HG03442 (cell line): ENCODE results near the gene CLTA.
A peak's percentile ranks its signal among the peaks of the same experiment; 100 is the strongest.
"Not testable (repeated sequence)": the region's sequence is repeated elsewhere in the genome, so short reads cannot be mapped to it uniquely, and the experiment has no call there.

Source experiments
- ATAC-seq: cut with Tn5 transposase; IDR thresholded peaks from one replicate; pipeline ENCODE4 v1.9.1; 2021; ENCODE audit warnings: mild to moderate bottlenecking, moderate library complexity; ENCODE audit not compliant: unreplicated experiment

CLTA gene

DNA sequence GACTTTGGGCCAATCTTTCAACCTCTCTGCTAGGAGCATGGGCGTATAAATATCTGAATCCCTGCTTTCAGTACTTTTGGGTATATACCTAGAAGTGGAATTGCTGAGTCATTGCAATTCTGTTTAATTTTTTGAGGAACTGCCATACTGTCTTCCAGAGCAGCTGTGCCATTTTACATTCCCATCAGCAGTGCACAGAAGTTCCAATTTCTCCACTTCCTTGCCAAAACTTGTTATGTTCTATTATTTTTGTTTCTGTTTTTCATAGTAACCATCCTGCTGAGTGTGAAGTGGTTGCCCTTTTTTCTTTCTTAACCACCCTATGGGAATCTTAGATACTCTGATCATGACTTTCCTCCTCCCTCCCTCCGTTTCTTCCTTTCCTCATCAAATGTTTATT, 32.6 kb upstream of the CLTA start:
- ATAC-seq: no peak

DNA sequence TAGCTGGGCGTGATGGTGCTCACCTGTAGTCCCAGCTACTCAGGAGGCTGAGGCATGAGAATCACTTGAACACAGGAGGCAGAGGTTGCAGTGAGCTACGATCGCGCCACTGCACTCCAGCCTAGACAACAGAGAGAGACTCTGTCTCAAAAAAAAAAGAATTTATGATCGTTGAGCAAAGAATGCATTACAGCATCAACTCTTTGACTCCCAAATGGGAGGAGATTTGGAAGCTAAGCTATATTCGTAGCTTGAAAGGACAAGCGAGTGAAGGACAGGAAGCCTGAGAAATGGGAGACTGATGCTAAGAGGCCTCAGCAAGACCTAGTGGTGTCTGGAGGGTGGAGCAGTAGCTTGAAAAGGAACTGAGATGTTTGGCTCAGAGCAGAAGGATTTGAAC, 31.8 kb upstream of the CLTA start:
- ATAC-seq: no peak

DNA sequence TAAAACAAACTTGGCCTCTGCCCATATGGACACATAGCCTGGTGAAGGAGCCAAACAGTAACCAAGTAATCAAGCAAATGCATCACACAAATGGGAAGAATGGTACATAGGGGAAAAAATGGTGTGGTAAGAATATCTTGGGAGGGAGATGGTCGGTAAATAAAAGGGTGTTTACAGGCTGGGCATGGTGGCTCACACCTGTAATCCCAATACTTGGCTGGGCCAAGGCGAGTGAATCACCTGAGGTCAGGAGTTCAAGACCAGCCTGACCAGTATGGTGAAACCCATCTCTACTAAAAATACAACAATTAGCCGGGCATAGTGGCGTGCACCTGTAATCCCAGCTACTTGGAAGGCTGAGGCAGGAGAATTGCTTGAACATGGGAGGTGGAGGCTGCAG, 31.2 kb upstream of the CLTA start:
- ATAC-seq: not testable (repeated sequence)

GRCh38 chr9:36160126-36160525, 30.6 kb upstream of the CLTA start:
- not testable (repeated sequence) for ATAC-seq

GRCh38 chr9:36161187-36161586, 29.5 kb upstream of the CLTA start:
- no peak for ATAC-seq

DNA sequence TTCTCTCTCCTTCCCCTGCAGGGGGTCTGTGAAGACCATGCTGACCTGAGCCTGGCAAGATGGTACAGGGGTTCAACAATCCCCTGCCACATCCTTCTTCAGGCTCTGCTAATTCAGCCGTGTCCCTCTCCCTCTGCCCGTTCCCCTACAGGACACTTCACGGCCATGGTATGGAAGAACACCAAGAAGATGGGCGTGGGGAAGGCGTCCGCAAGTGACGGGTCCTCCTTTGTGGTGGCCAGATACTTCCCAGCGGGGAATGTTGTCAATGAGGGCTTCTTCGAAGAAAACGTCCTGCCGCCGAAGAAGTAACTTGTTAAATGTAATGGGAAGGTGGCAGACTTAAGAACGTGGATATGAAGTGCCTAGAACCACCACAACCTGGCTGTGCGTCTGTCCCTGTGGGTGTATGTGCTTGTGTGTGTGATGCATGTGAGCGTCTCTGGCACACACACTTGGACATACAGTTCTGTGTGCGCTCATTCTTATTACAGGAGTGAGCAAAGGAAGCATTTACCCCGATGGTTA, 28.4 kb upstream of the CLTA start:
- ATAC-seq: no peak

DNA sequence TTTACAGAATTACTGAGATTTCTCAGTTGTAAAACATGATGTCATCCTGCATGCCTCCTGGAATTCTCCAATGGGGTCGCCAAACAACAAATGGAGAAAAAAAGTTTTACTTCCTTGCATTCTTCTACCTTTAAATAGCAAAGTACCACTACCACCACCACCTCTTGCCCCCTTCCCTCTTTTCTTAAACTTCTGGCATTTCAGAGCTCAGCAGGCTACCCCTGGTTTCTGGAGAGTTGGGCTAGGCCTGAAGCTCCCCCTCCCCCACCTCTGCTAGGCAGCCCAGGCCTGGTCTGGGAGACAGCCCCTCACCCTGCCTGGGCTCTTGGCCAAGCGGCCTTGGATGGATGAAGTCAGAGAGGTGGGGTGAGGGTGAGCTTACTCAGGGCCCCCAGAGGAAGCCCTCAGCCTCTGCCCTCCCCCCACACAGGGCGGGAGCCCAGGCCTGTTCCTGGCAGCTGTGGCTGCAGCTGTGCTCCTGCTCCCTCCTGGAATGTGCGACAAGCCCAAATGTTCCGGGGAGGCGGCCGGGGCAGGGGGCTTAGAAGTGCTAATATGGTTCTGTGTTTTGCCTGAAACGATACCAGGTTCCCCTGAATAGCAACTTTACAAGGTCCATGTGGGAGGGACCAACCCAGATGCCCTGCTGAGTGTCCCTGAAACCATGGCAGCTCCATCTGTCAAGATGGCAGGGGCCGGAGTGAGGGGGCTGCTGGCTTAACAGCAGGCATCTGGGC, 27.5 kb upstream of the CLTA start:
- no peak for ATAC-seq

- no peak for ATAC-seq
Observed at GRCh38 chr9:36163786-36164170, 26.9 kb upstream of the CLTA start.

DNA sequence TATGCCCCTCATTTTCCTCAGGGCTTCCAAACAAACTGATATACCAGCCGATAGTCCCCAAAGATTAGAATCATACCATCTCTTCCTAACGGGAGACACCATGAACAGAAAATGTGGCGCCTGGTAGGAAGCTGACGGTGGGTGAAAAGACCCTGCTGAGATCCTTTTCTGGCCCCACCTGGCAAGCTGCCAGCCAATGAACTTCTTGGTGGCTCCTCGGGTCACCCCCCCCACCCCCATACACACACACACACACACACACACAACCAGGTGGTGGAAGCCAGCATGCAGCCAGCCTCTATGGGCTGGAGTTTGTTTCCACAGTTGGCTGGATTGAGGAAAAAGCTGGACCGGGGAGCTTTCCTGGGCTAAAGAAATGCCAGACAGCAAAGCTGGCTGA, 26.3 kb upstream of the CLTA start:
- ATAC-seq: no peak

DNA sequence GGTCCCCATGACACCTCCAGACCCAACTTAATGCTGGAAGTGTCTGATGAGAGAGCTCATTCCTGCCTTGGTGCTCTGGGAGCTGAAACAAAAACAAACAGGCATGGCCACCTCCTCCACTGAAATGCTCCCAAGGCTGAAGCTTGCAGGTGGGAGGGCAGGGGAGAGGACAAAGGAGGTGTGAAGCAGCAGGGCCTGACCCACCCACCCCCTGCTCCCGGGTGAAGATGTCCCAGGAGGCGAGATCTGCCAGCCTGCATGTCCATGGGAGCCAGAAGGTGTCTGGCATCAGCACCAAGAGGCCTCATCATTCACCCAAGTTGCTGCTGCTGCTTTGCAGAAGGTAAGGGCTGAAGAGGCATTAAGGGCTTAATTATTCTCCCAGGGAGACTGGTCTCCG, 25.7 kb upstream of the CLTA start:
- ATAC-seq: no peak

- no peak for ATAC-seq
Observed at GRCh38 chr9:36165826-36166167, 24.9 kb upstream of the CLTA start.

DNA sequence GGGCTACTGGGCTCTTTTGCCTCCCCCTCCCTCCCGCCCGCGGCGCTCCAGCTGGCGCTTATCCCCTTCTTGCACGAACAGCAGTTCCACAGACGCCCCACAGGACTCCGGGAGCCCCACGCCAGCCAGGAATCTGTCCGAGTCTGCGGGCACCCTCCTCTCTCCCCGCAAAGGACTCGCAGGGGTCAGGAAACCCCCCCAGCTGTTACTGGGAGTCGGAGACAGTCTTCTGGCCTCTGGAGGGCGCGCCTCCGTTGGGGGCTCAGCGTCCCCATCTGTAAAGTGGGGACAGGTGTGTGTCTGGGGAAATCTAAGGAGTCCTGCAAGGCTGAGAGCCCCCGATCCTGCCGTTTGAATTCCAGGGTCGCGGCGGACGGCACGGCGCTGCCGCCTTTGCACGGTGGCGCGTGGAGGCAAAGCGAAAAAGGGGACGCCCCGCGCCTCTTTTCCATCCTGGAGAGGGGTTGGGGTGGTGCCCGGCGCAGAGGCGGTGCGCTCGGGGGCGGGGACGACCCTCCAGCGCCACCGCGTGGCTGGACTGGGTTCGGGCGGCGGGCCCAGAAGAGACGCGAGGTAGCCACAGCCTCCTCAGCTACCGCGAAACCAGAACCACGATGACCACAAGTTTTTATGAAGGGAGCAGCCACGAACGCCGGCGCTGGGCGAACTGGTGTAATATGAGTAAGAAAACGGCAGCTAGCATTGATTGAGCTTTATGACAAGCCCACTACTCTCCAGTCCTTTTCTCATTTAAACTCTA, 24.4 kb upstream of the CLTA start:
- ATAC-seq: peak; percentile 69

DNA sequence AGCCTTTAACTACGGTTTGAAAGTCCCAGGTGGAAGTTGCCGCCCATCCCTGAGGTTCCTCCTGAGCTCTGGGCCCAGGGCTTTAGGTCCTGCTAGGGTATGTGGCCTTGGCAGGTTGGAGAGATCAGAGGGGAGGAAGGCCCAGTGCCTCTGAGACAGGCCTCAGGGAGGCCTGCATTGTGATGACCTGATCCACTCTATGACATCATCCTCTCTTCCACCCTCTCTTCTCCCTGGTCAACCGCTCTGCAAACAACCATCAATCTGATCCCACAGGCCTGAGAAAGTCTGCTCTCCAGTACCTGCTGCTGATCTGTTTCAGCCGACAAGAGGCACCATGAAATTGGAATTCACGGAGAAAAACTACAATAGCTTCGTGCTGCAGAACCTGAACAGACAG, 21.6 kb upstream of the CLTA start, which contains the start of gene CCIN:
TSS of gene CCIN (plus strand) at position 223 of the 400 bp plus-strand sequence. CDS start at position 338, 115 bp downstream.
- ATAC-seq: no peak

- ATAC-seq: no peak
Observed at GRCh38 chr9:36169708-36170107, 21.0 kb upstream of the CLTA start.

- ATAC-seq: no peak
Observed at GRCh38 chr9:36170531-36170930, 20.2 kb upstream of the CLTA start.

DNA sequence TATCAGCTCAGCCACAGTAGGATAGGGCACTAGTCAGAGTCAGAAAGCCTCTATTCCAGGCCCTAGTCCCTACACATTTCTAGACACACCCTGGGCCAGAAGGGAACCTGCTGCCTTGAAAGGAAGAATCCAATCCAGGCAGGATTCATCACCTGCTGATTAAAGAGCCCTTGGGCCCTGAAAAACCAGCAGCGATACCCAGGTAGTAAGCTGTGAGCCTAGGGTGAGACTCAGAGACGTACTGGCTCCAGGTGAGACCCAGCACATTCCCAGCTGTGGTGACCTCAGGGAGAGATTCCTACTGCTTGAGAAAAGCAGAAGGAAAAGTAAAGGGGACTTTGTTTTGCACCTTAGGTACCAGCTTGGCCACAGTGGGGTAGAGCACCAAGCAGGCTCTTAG, 16.9 kb upstream of the CLTA start:
- no peak for ATAC-seq

- no peak for ATAC-seq
Observed at GRCh38 chr9:36174271-36174670, 16.4 kb upstream of the CLTA start.

DNA sequence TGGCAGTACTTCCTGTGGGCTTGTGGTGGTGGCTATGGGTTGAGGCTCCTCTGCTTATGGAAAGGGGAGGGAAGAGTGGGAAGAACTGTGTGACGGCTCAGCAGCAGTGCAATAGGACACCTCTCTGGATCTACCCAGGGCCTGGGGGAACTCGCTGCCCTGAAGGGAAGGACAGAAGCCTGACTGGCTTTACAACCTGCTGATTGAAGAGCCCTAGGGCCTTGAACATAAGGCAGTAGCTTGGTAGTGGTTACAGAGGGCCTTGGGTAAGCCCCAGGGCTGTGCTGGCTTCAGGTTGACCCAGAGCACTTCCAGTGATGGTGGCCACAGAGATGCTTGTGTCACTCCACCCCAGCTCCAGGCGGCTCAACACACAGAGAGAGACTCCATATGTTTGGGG, 16.0 kb upstream of the CLTA start:
- ATAC-seq: no peak

DNA sequence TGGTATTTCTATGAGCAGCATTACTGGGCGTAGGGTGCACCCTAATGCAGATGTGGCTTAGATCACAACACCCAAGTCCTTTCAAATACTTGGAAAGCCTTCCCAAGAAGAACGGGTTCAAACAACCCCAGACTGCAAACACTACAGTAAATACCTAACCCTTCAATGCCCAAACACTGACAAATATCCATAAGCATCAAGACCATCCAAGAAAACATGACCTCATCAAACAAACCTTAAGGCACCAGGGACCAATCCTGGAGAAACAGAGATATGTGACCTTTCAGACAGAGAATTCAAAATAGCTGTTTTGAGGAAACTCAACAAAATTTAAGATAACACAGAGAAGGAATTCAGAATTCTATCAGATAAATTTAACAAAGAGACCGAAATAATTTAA, 15.5 kb upstream of the CLTA start:
- not testable (repeated sequence) for ATAC-seq

GRCh38 chr9:36176496-36176895, 14.2 kb upstream of the CLTA start:
- not testable (repeated sequence) for ATAC-seq

DNA sequence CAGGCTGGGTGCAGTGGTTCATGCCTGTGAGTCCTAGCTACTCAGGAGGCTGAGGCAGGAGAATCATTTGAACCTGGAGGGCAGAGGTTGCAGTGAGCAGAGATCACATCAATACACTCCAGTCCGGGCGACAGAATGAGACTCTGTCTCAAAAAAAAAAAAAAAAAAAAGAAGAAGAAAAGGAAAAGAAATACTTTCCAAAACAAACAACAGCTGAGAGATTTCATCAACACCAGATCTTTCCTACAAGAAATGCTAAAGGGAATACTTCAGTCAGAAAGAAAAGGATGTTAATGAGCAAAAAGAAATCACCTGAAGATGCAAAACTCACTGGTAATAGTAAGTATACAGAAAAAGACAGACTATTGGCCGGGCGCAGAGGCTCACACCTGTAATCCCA, 13.2 kb upstream of the CLTA start:
- no peak for ATAC-seq

DNA sequence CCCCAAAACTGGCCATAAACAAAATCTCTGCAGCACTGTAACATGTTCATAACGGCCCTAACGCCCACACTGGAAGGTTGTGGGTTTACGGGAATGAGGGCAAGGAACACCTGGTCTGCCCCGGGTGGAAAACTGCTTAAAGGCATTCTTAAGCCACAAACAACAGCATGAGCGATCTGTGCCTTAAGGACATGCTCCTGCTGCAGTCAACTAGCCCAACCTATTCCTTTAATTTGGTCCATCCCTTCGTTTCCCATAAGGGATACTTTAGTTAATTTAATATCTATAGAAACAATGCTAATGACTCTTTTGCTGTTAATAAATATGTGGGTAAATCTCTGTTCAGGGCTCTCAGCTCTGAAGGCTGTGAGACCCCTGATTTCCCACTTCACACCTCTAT, 10.5 kb upstream of the CLTA start:
- not testable (repeated sequence) for ATAC-seq
